Liver (tissue), 9 donors: ENCODE results near the gene MAFG. TPM values are rescaled to one million over a fixed set of nuclear protein-coding genes. Genes with fewer than 3 reads are reported as not detected.

Source experiments
- DNase-seq: peaks from one replicate; pipeline ENCODE4 v3.0.0-alpha.2; 2017; ENCODE audit warnings: low spot score
- H3K27ac ChIP-seq, 2 donors: one replicate each; pipeline ENCODE4 v1.7.0; 2013; ENCODE audit warnings: inconsistent platforms in 2 of 2, low read length in 2 of 2, control low read depth in 1 of 2, low read depth in 1 of 2, mild to moderate bottlenecking in 1 of 2
- H3K27me3 ChIP-seq, 4 donors: one replicate each; pipeline versions ENCODE4 v1.6.1 to v1.7.0; 2013; ENCODE audit warnings: low read length in 3 of 4, inconsistent platforms in 1 of 4, mild to moderate bottlenecking in 1 of 4, moderate library complexity in 1 of 4; ENCODE audit not compliant: control insufficient read depth in 4 of 4, insufficient read depth in 4 of 4
- H3K36me3 ChIP-seq, 4 donors: one replicate each; pipeline versions ENCODE4 v1.6.1 to v1.7.0; 2013; ENCODE audit warnings: low read length in 3 of 4, mild to moderate bottlenecking in 3 of 4, low read depth in 1 of 4, moderate library complexity in 1 of 4; ENCODE audit not compliant: control insufficient read depth in 4 of 4, insufficient read depth in 3 of 4
- H3K4me1 ChIP-seq, 4 donors: one replicate each; pipeline versions ENCODE4 v1.6.1 to v1.7.0; 2013; ENCODE audit warnings: low read length in 3 of 4, mild to moderate bottlenecking in 3 of 4, moderate library complexity in 1 of 4; ENCODE audit not compliant: control insufficient read depth in 4 of 4, insufficient read depth in 4 of 4
- H3K4me3 ChIP-seq, 3 donors: one replicate each; pipeline versions ENCODE4 v1.6.1 to v1.7.0; 2013; ENCODE audit warnings: low read length in 3 of 3, control low read depth in 1 of 3, low read depth in 1 of 3, mild to moderate bottlenecking in 1 of 3
- H3K9ac ChIP-seq, 2 donors: one replicate each; pipeline ENCODE4 v1.7.0; 2013; ENCODE audit warnings: low read length in 2 of 2, mild to moderate bottlenecking in 2 of 2, moderate library complexity in 2 of 2, control low read depth in 1 of 2, low read depth in 1 of 2
- H3K9me3 ChIP-seq, 4 donors: one replicate each; pipeline versions ENCODE4 v1.6.1 to v1.7.0; 2013; ENCODE audit warnings: low read length in 3 of 4; ENCODE audit not compliant: control insufficient read depth in 4 of 4
- FOXA1 ChIP-seq: IDR thresholded peaks from 2 replicates; pipeline ENCODE4 v1.6.1; 2016; ENCODE audit warnings: antibody characterized with exemption
- FOXA2 ChIP-seq: IDR thresholded peaks from 2 replicates; pipeline ENCODE4 v1.6.1; 2016; ENCODE audit warnings: antibody characterized with exemption
- GABPA ChIP-seq, 2 donors: IDR thresholded peaks in 1 of 2; conservative IDR thresholded peaks in 1 of 2; 2 replicates each; pipeline ENCODE4 v1.6.1; 2016; ENCODE audit warnings: antibody characterized with exemption in 2 of 2, mild to moderate bottlenecking in 1 of 2, moderate library complexity in 1 of 2
- HNF4A ChIP-seq, 2 donors: conservative IDR thresholded peaks; 2 replicates each; pipeline ENCODE4 v1.6.1; 2016; ENCODE audit warnings: antibody characterized with exemption in 2 of 2, mild to moderate bottlenecking in 2 of 2
- HNF4G ChIP-seq: IDR thresholded peaks from 2 replicates; pipeline ENCODE4 v1.6.1; 2016; ENCODE audit warnings: antibody characterized with exemption
- JUND ChIP-seq, 2 donors: IDR thresholded peaks; 2 replicates each; pipeline ENCODE4 v1.6.1; 2016; ENCODE audit warnings: antibody characterized with exemption in 2 of 2
- NR2F2 ChIP-seq: IDR thresholded peaks from 2 replicates; pipeline ENCODE4 v1.6.1; 2016; ENCODE audit warnings: antibody characterized with exemption
- RXRA ChIP-seq, 2 donors: IDR thresholded peaks; 2 replicates each; pipeline ENCODE4 v1.6.1; 2017 to 2018; ENCODE audit warnings: antibody characterized with exemption in 2 of 2, mild to moderate bottlenecking in 1 of 2
- SP1 ChIP-seq: IDR thresholded peaks from 2 replicates; pipeline ENCODE4 v1.6.1; 2018; ENCODE audit warnings: antibody characterized with exemption, mild to moderate bottlenecking
- TAF1 ChIP-seq: conservative IDR thresholded peaks from 2 replicates; pipeline ENCODE4 v1.6.1; 2016; ENCODE audit warnings: antibody characterized with exemption, mild to moderate bottlenecking
- YY1 ChIP-seq: IDR thresholded peaks from 2 replicates; pipeline ENCODE4 v1.6.1; 2016; ENCODE audit warnings: antibody characterized with exemption, mild to moderate bottlenecking
- WGBS: extraction: QIAGEN DNeasy Blood & Tissue Kit; methylation state at CpG from one replicate; pipeline ENCODE4 v1.1.7; 2013; 5-methylcytosine and 5-hydroxymethylcytosine counted together
- polyA plus RNA-seq, 2 donors: library from polyadenylated mRNA; stranded (reverse) in 1 of 2; unstranded in 1 of 2; fragments of 200-250 nt in 1 of 2; fragments of >200 nt in 1 of 2; fragmentation: Nextera tagmentation in 1 of 2; extraction: Ambion mirVana in 1 of 2; gene quantifications; one replicate each; pipeline versions ENCODE4 v1.2.1 to v1.2.3, GENCODE V29; 2013 to 2015
- total RNA-seq, 2 donors: library from RNA; depleted of rRNA; stranded (reverse); fragments of >200 nt; gene quantifications; one replicate each; pipeline ENCODE4 v1.2.3, GENCODE V29; 2014
- TF ChIP-seq, protein P1 (sequence below): fragments of 150-350 bp; IDR thresholded peaks from 2 replicates; pipeline ENCODE4 v1.5.1; 2017; ENCODE audit warnings: improper control_type of control experiment, low read depth, low read length; ENCODE audit not compliant: missing input control
- TF ChIP-seq, protein P2 (sequence below): IDR thresholded peaks from 2 replicates; pipeline ENCODE4 v1.6.1; 2016; ENCODE audit warnings: antibody characterized with exemption
- donor health status: healthy.
- donor health status: healthy.
- donor health status: healthy.
- donor health status: healthy.
- donor health status: healthy.

MAFG gene
- total and polyA plus RNA-seq, 4 donors: 3.0 to 17.0 (median 8.9) TPM

- WGBS: 78% methylated on average over 15 of the region's 15 CpGs
- no peak for DNase-seq
- H3K9ac ChIP-seq: no peak overlapping the region
Measured at GRCh38 chr17:81939218-81939617, 11.7 kb upstream of the MAFG start.

DNA sequence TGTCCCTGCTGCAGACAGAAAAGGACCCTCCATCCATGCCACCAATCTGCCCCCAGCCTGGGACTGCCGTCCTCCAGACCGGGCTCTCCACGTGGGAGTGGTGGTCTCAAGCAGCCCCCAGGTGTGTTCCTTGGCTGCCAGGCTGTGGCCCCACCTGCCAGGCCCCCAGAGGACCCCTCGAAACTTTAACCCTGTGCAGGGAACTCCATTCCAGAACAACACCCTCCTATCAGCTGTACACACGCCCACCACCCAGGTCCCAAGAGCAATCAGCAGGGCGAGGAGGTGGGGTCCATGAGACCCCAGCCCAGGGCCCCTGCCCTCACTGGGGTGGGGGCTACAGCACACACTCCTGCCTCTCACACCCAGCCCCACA, 8.2 kb upstream of the MAFG start:
- no peak overlapping the region for H3K27ac ChIP-seq
- H3K4me1 ChIP-seq: peaks cover 6 to 10% (median 7%) of the 10 kb centered on the region in 4 donors
- H3K4me3 ChIP-seq: no peak overlapping the region
- TF ChIP-seq, protein P1, sequence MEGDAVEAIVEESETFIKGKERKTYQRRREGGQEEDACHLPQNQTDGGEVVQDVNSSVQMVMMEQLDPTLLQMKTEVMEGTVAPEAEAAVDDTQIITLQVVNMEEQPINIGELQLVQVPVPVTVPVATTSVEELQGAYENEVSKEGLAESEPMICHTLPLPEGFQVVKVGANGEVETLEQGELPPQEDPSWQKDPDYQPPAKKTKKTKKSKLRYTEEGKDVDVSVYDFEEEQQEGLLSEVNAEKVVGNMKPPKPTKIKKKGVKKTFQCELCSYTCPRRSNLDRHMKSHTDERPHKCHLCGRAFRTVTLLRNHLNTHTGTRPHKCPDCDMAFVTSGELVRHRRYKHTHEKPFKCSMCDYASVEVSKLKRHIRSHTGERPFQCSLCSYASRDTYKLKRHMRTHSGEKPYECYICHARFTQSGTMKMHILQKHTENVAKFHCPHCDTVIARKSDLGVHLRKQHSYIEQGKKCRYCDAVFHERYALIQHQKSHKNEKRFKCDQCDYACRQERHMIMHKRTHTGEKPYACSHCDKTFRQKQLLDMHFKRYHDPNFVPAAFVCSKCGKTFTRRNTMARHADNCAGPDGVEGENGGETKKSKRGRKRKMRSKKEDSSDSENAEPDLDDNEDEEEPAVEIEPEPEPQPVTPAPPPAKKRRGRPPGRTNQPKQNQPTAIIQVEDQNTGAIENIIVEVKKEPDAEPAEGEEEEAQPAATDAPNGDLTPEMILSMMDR: no peak
- no peak for TF ChIP-seq SP1
- TF ChIP-seq FOXA2: no peak
- TF ChIP-seq HNF4A (conservative IDR thresholded peaks at IDR 0.05): no peak
- no peak for TF ChIP-seq NR2F2
- H3K27me3 ChIP-seq: no peaks in the 10 kb centered on the region
- no peaks in the 10 kb centered on the region for H3K9me3 ChIP-seq
- 91% methylated on average over 6 of the region's 6 CpGs for WGBS
- no peaks in the 10 kb centered on the region for H3K36me3 ChIP-seq
- no peak overlapping the region for H3K9ac ChIP-seq
- DNase-seq: no peak

More at GRCh38 chr17:81939218-81939617, 11.7 kb upstream of the MAFG start:
- Histone ChIP-seq H3K9me3 (no peaks in the 10 kb centered on the region), H3K4me1 (peaks cover 6 to 10% (median 6%) of the 10 kb centered on the region in 4 donors), H3K4me3 (no peak overlapping the region), H3K27ac (no peak overlapping the region), H3K27me3 (no peaks in the 10 kb centered on the region), H3K36me3 (no peaks in the 10 kb centered on the region)
- no peak for TF ChIP-seq HNF4G
- no peak for TF ChIP-seq FOXA1
- TF ChIP-seq, protein P2, sequence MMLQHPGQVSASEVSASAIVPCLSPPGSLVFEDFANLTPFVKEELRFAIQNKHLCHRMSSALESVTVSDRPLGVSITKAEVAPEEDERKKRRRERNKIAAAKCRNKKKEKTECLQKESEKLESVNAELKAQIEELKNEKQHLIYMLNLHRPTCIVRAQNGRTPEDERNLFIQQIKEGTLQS: no peak
- TF ChIP-seq NR2F2: no peak

DNA sequence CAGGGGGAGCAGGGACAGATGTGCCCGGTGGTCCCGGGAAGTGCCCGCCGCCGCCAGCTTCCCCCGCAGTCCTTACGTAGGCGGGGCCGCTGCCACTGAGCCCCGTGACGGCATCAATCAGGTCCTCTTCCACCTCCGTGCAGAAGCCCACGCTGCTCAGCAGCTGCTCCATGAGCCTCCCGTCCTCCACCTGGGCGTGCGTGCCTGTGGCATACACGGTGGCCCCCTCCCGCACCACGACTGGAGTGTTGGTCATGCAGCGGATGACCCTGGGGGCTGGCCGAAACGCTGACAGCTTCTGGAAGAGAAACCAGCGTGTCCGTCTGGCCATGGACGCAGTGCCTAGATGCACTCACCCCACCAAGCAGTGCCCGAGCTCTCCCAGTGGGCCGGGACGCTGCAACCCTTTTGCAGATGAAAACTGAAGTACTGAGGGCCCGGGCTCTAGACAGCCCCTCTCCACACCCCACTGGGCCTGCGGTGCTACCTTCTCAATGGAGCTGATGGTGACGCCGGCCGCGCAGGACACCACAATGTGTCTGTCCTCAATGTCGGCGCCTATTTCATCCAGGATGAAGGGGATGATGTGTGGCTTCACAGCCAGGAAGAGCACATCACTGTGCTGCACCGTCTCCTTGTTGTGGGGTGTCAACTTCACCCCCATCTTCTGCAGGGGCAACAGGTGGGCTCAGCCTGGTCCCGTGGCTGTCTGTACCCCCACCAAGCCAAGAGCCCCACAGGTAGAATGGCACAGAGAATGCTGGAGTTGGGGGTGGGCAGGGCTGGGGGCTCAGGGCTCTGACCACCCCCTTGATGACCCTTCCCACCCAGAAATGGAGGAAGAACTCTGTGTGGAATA, 7.5 kb upstream of the MAFG start:
- Histone ChIP-seq H3K27ac (no peak overlapping the region), H3K27me3 (no peaks in the 10 kb centered on the region), H3K36me3 (no peaks in the 10 kb centered on the region), H3K9me3 (no peaks in the 10 kb centered on the region), H3K4me1 (peaks cover 8 to 12% (median 11%) of the 10 kb centered on the region in 4 donors), H3K9ac (no peak overlapping the region), H3K4me3 (no peak overlapping the region)
- TF ChIP-seq, protein P2: no peak
- WGBS: 96% methylated on average over 38 of the region's 38 CpGs
- DNase-seq: no peak

- 93% methylated on average over 23 of the region's 23 CpGs for WGBS
- Histone ChIP-seq H3K36me3 (no peaks in the 10 kb centered on the region), H3K9me3 (no peaks in the 10 kb centered on the region), H3K9ac (no peak overlapping the region), H3K4me1 (peaks cover 8 to 16% (median 11%) of the 10 kb centered on the region in 4 donors), H3K27me3 (no peaks in the 10 kb centered on the region), H3K27ac (no peak overlapping the region), H3K4me3 (no peak overlapping the region)
- DNase-seq: no peak
- no peak for TF ChIP-seq JUND (IDR thresholded peaks at IDR 0.05)
- TF ChIP-seq NR2F2: no peak
- no peak for TF ChIP-seq HNF4G
- no peak for TF ChIP-seq GABPA (IDR thresholded peaks at IDR 0.05 in 1 of 2, conservative IDR thresholded peaks at IDR 0.05 in 1 of 2)
- TF ChIP-seq RXRA (IDR thresholded peaks at IDR 0.05): no peak
- no peak for TF ChIP-seq SP1
- TF ChIP-seq YY1: no peak
- TF ChIP-seq TAF1: no peak
- TF ChIP-seq, protein P1: no peak
- TF ChIP-seq, protein P2: no peak
- no peak for TF ChIP-seq HNF4A (conservative IDR thresholded peaks at IDR 0.05)
Measured at GRCh38 chr17:81934098-81934757, 6.7 kb upstream of the MAFG start.
